ENCODE results near the gene UROC1. TPM values are rescaled to one million over a fixed set of nuclear protein-coding genes. Genes with fewer than 3 reads are reported as not detected.

Gene UROC1
- total and polyA plus RNA-seq, 2 donors (not counting 1 experiment from before 2014, with no cell fraction given), result not detected

DNA sequence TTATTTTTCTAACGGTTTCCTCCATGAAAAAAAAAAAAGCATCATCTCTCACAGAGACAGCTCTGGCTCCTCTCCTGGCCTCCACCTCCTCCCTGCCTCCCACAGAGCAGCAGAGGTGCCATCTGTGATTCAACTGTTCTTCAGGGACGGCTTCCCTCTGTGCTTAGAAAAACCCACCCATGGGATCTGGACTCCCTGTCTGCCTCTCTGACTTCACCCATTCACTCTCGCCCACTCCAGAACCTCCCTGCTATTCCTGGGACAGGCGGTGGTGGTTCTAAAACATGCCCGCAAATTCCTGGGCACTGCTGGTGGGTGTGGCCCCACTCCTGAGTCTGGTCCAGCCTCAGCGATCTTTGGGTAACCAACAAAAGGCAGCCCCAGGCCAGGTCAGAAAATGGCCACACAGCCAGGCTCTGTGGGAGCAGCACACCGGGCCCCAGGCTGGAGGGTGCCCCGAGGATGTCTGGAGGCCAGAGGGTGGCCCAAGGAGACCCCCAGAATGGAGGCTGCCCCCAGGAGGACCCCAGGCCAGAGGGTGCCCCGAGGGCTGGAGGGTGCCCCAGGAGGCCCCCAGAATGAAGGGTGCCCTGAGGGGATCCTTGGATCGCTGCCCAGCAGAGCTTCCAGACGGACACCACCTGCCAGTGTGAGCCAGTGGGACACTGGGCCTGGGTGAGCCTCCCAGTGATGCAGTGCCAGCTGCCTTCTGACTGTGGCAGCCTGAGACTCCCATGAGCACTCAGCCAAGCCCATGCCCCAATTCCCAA, 3.7 kb upstream of the UROC1 start:
- Mint-ChIP-seq H3K4me1 (no peaks in the 10 kb centered on the region), H3K27ac (no peak overlapping the region), H3K4me3 (no peak overlapping the region), H3K9me3 (ENCODE audit: insufficient read depth) (no peaks in the 10 kb centered on the region), H3K27me3 (peaks cover 26% of the 10 kb centered on the region)
- WGBS (ENCODE audit: insufficient coverage), result 89% methylated on average over 11 of the region's 11 CpGs
- no peak for ATAC-seq (ENCODE audit: low read depth)
- TF ChIP-seq, protein P1, sequence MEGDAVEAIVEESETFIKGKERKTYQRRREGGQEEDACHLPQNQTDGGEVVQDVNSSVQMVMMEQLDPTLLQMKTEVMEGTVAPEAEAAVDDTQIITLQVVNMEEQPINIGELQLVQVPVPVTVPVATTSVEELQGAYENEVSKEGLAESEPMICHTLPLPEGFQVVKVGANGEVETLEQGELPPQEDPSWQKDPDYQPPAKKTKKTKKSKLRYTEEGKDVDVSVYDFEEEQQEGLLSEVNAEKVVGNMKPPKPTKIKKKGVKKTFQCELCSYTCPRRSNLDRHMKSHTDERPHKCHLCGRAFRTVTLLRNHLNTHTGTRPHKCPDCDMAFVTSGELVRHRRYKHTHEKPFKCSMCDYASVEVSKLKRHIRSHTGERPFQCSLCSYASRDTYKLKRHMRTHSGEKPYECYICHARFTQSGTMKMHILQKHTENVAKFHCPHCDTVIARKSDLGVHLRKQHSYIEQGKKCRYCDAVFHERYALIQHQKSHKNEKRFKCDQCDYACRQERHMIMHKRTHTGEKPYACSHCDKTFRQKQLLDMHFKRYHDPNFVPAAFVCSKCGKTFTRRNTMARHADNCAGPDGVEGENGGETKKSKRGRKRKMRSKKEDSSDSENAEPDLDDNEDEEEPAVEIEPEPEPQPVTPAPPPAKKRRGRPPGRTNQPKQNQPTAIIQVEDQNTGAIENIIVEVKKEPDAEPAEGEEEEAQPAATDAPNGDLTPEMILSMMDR (IDR thresholded peaks at IDR 0.05), result no peak
- no peak for TF ChIP-seq EZH2 (IDR thresholded peaks at IDR 0.05; ENCODE audit: borderline replicate concordance, insufficient read depth, low read depth, low read length, poor library complexity, severe bottlenecking)
- no peak for DNase-seq
- H3K79me2 ChIP-seq (ENCODE audit: control insufficient read depth, insufficient read depth, low read length), result no peaks in the 10 kb centered on the region
- no peaks in the 10 kb centered on the region for H3K9me3 ChIP-seq (ENCODE audit: control extremely low read depth in 1 of 3, control insufficient read depth in 2 of 3, insufficient read depth in 1 of 3, low read length in 2 of 3)
- no peak overlapping the region for H3K27ac ChIP-seq (ENCODE audit: low read length in 2 of 2)
- H3K4me1 ChIP-seq (ENCODE audit: control insufficient read depth in 2 of 2, insufficient read depth in 2 of 2, low read length in 2 of 2), result peaks cover 0 to 7% of the 10 kb centered on the region in 2 donors
- no peak overlapping the region for H2AFZ ChIP-seq (ENCODE audit: insufficient read depth, low read depth, low read length, poor library complexity, severe bottlenecking)
- H3K36me3 ChIP-seq (replicated peaks in 1 of 2; ENCODE audit: control extremely low read depth in 1 of 2, control insufficient read depth in 1 of 2, extremely low read depth in 1 of 2, insufficient read depth in 2 of 2, low read length in 1 of 2), result no peaks in the 10 kb centered on the region
- ChIA-PET CTCF (interaction anchor here (0.5 to 5.9 kb wide), 4 partner anchors 8 to 1308 kb away, joined by 3 to 92 read pairs (median 6); no protein-coding TSS in a partner anchor), POLR2A (no interaction called here)
- H3K4me3 ChIP-seq (ENCODE audit: control extremely low read depth in 1 of 5, extremely low read depth in 1 of 5, insufficient read depth in 1 of 5, low read depth in 2 of 5, low read length in 4 of 5), result no peak overlapping the region
- no peak overlapping the region for H3K9ac ChIP-seq (ENCODE audit: low read length)
- H3K4me2 ChIP-seq (replicated peaks; ENCODE audit: low read depth, low read length, poor library complexity, severe bottlenecking), result no peak overlapping the region
- peaks cover 0 to 35% (median 8%) of the 10 kb centered on the region in 4 experiments for H3K27me3 ChIP-seq (replicated peaks in 1 of 4; ENCODE audit: control extremely low read depth in 1 of 4, control insufficient read depth in 3 of 4, insufficient read depth in 4 of 4, low read length in 3 of 4)
- no peaks in the 10 kb centered on the region for H4K20me1 ChIP-seq (ENCODE audit: control insufficient read depth, insufficient read depth, low read length, poor library complexity, severe bottlenecking)
- intact Hi-C loops (cut with micrococcal nuclease), result loop anchor here (5.0 kb wide), 1 partner anchor 461 kb away; the partner anchor contains the start of gene PLXNA1
